ENCODE results near the gene SHBG. TPM values are rescaled to one million over a fixed set of nuclear protein-coding genes. Genes with fewer than 3 reads are reported as not detected.

SHBG gene
- total and polyA plus RNA-seq, 2 of the 8 experiments (the other 6 are each of a cell fraction or from before 2014, with no cell fraction given), result 1.1 to 1.2 TPM

DNA sequence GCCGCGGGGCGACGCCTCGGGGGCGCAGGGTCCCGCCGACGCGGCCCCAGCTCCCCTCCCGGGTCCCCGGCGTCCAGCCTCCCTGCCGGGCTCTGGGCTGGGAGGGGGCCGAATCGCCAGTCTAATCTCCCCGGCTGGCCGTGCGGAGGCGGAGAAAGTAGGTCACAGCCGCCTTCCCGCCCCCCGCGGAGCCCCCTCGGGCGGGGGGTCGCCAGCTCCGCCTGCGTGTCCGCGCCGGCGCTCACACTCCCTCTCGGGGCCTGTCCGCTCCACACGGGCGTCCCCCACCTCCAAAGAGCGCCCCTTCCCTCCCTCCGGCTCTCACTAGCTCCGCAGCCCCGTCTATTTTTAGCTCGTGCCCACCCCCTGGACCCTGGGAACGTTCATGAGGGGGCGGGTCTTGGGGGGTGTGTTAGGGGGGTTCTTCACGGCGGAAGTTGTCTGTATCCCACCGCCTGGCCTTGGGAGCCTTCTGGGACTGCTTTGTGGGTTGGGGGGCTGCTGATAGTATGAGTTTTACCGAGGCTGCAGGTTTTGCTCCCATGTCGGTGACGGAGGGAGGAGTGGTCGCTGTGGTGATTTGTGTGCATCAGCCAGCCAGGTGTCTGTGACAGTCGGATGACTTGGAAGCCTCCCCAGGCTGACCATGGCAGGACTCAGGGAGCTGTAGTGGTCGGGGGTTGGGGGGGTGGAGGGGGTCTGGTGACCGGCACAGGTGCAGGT lies 21.9 kb downstream of the SHBG start:
- Histone ChIP-seq H3K4me3 (ENCODE audit: extremely low read depth in 1 of 4, insufficient read depth in 2 of 4, low read depth in 3 of 4, low read length in 4 of 4) (peak overlapping the region; percentile 43 to 87 (median 63)), H3K27ac (ENCODE audit: low read depth, low read length) (no peak overlapping the region), H2BK20ac (ENCODE audit: low read length) (no peak overlapping the region), H3K14ac (ENCODE audit: insufficient read length) (no peak overlapping the region), H3K4me2 (ENCODE audit: insufficient read depth in 1 of 2, low read depth in 2 of 2, low read length in 2 of 2) (peak overlapping the region; percentile 91 to 99), H2AFZ (ENCODE audit: low read length) (no peak overlapping the region; the same call in 1 of the 2 replicates), H3K4me1 (replicated peaks in 1 of 4; ENCODE audit: control insufficient read depth in 3 of 4, insufficient read depth in 4 of 4, low read length in 3 of 4) (peaks cover 4 to 18% (median 11%) of the 10 kb centered on the region in 4 experiments; a peak in 6 of 7 replicates), H3K56ac (replicated peaks; ENCODE audit: insufficient read length, low read depth, low read length) (no peak overlapping the region), H4K91ac (replicated peaks; ENCODE audit: insufficient read length, low read length) (no peak overlapping the region), H3K23me2 (ENCODE audit: low read depth, low read length) (peaks cover 15% of the 10 kb centered on the region), H2AK5ac (ENCODE audit: low read depth, low read length) (0 out of 2 replicates have a peak overlapping the region, but pooled peaks have one; percentile 82), H3K27me3 (replicated peaks in 1 of 4; ENCODE audit: control insufficient read depth in 3 of 4, extremely low read depth in 1 of 4, insufficient read depth in 3 of 4, low read length in 3 of 4) (peaks cover 0 to 13% (median 4%) of the 10 kb centered on the region in 4 experiments; a peak in 4 of 7 replicates), H2BK15ac (ENCODE audit: low read length) (no peak overlapping the region), H2BK12ac (ENCODE audit: low read depth, low read length) (no peak overlapping the region), H2BK5ac (ENCODE audit: low read depth, low read length) (no peak overlapping the region), H3K9me3 (ENCODE audit: insufficient read depth in 2 of 2, low read depth in 1 of 2, low read length in 1 of 2) (no peaks in the 10 kb centered on the region), H3K4ac (replicated peaks; ENCODE audit: insufficient read length, low read depth, low read length) (peak overlapping the region; percentile 28), H3K9ac (replicated peaks in 1 of 4; ENCODE audit: extremely low read depth in 1 of 4, low read depth in 3 of 4, low read length in 3 of 4) (no peak overlapping the region; a peak in 1 of 7 replicates), H4K20me1 (replicated peaks in 1 of 2; ENCODE audit: control insufficient read depth in 1 of 2, insufficient read depth in 2 of 2, low read length in 2 of 2) (peaks cover 0 to 2% of the 10 kb centered on the region in 2 experiments), H3K36me3 (ENCODE audit: control insufficient read depth in 2 of 4, insufficient read depth in 4 of 4, low read length in 3 of 4) (no peaks in the 10 kb centered on the region; a peak in 2 of 8 replicates), H3K23ac (ENCODE audit: insufficient read length) (no peak overlapping the region), H3K18ac (ENCODE audit: extremely low read depth, low read length) (no peak overlapping the region; the same call in 1 of the 2 replicates), H4K8ac (ENCODE audit: extremely low read depth, insufficient read depth, low read length) (no peak overlapping the region), H3K79me2 (ENCODE audit: control insufficient read depth in 1 of 2, insufficient read depth in 2 of 2, low read length in 2 of 2) (no peaks in the 10 kb centered on the region), H2BK120ac (replicated peaks; ENCODE audit: low read depth, low read length) (no peak overlapping the region), H4K5ac (ENCODE audit: insufficient read length, low read depth, low read length) (no peak overlapping the region), H3K79me1 (ENCODE audit: low read depth, low read length) (no peaks in the 10 kb centered on the region)
- 16% methylated on average over 19 of the region's 54 CpGs; no CpG with 5 or more reads in 1 of the 2 experiments for WGBS, 2 experiments (ENCODE audit: extremely low coverage in 1 of 2, insufficient coverage in 1 of 2, insufficient read length in 1 of 2, insufficient replicate concordance in 2 of 2, low coverage in 1 of 2, low lambda C conversion rate in 2 of 2, missing lambda C conversion rate in 1 of 2)
- TF ChIP-seq EZH2 (IDR thresholded peaks at IDR 0.05; ENCODE audit: low read depth, low read length, severe bottlenecking) (peak; percentile 47), EGR1 (IDR thresholded peaks at IDR 0.05; ENCODE audit: borderline replicate concordance, low read depth, low read length) (peak; percentile 53; the same call in 1 of the 2 replicates), JUN (IDR thresholded peaks at IDR 0.05; ENCODE audit: low read depth, low read length) (no peak)
- DNase-seq (ENCODE audit: low read depth in 1 of 2, low spot score in 2 of 2), result peak in 1 of 2 experiments; percentile 63
- no peak for FAIRE-seq
- CTCF ChIA-PET (ENCODE audit: partially characterized antibody), result interaction anchor here (0.6 to 18.2 kb wide), 17 partner anchors 10 to 237 kb away, joined by 3 to 211 read pairs (median 5); partner anchors contain the start of genes CHD3, FXR2, SAT2 and SHBG
- POLR2A ChIA-PET (ENCODE audit: partially characterized antibody), result interaction anchor here (0.8 to 79.4 kb wide), 10 partner anchors 12 to 78 kb away, joined by 3 to 2272 read pairs (median 8); partner anchors contain the start of genes ATP1B2, CD68, FXR2 and MPDU1
